ENCODE measurements around the gene P4HB.

GRCh38 chr17:81824595-81824994, 35.7 kb downstream of the P4HB start:
- TF ChIP-seq, protein P1, sequence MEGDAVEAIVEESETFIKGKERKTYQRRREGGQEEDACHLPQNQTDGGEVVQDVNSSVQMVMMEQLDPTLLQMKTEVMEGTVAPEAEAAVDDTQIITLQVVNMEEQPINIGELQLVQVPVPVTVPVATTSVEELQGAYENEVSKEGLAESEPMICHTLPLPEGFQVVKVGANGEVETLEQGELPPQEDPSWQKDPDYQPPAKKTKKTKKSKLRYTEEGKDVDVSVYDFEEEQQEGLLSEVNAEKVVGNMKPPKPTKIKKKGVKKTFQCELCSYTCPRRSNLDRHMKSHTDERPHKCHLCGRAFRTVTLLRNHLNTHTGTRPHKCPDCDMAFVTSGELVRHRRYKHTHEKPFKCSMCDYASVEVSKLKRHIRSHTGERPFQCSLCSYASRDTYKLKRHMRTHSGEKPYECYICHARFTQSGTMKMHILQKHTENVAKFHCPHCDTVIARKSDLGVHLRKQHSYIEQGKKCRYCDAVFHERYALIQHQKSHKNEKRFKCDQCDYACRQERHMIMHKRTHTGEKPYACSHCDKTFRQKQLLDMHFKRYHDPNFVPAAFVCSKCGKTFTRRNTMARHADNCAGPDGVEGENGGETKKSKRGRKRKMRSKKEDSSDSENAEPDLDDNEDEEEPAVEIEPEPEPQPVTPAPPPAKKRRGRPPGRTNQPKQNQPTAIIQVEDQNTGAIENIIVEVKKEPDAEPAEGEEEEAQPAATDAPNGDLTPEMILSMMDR (IDR thresholded peaks at IDR 0.05) = no peak
- no peak for TF ChIP-seq EZH2 (IDR thresholded peaks at IDR 0.05)

Measured in neural progenitor cell (in vitro differentiated cells).